ENCODE measurements around the gene STT3B. TPM values are rescaled to one million over a fixed set of nuclear protein-coding genes. Genes with fewer than 3 reads are reported as not detected.

Gene STT3B
- total and polyA plus RNA-seq, 7 donors, result 10.8 to 107 (median 64.1) TPM

GRCh38 chr3:31516757-31517156 lies 16.0 kb upstream of the STT3B start:
- TF ChIP-seq POLR2AphosphoS5 (IDR thresholded peaks at IDR 0.05), result no peak
- TF ChIP-seq EP300 (IDR thresholded peaks at IDR 0.05), result no peak
- no peak for TF ChIP-seq CTCF (IDR thresholded peaks at IDR 0.05)
- TF ChIP-seq POLR2A (IDR thresholded peaks at IDR 0.05), result no peak
- intact Hi-C loops (cut with DNase I), result no loop called here
- no peak for DNase-seq
- no peak overlapping the region for H3K27ac ChIP-seq
- WGBS, 2 donors, result 88 to 92% methylated on average over 3 of the region's 3 CpGs
- H3K9me3 ChIP-seq, result no peaks in the 10 kb centered on the region
- H3K27me3 ChIP-seq, result no peaks in the 10 kb centered on the region
- H3K36me3 ChIP-seq, result no peaks in the 10 kb centered on the region
- no peaks in the 10 kb centered on the region for H3K4me1 ChIP-seq
- no peak overlapping the region for H3K4me3 ChIP-seq

GRCh38 chr3:31521468-31521867 lies 11.3 kb upstream of the STT3B start:
- H3K27ac ChIP-seq, result no peak overlapping the region
- H3K27me3 ChIP-seq, result no peaks in the 10 kb centered on the region
- H3K4me1 ChIP-seq, result no peaks in the 10 kb centered on the region
- 97 to 98% methylated on average over 2 of the region's 2 CpGs for WGBS, 2 donors
- TF ChIP-seq EP300 (IDR thresholded peaks at IDR 0.05), result no peak
- TF ChIP-seq CTCF (IDR thresholded peaks at IDR 0.05), result no peak
- no peak for TF ChIP-seq POLR2AphosphoS5 (IDR thresholded peaks at IDR 0.05)
- no peak for TF ChIP-seq POLR2A (IDR thresholded peaks at IDR 0.05)
- no peak overlapping the region for H3K4me3 ChIP-seq
- no peak for DNase-seq
- intact Hi-C loops (cut with DNase I), result no loop called here
- H3K36me3 ChIP-seq, result no peaks in the 10 kb centered on the region
- no peaks in the 10 kb centered on the region for H3K9me3 ChIP-seq

GRCh38 chr3:31522152-31522551 lies 10.6 kb upstream of the STT3B start:
- Histone ChIP-seq H3K4me3 (no peak overlapping the region), H3K4me1 (no peaks in the 10 kb centered on the region), H3K27me3 (no peaks in the 10 kb centered on the region), H3K36me3 (no peaks in the 10 kb centered on the region), H3K27ac (no peak overlapping the region), H3K9me3 (no peaks in the 10 kb centered on the region)
- TF ChIP-seq CTCF (IDR thresholded peaks at IDR 0.05), result no peak
- no peak for TF ChIP-seq POLR2AphosphoS5 (IDR thresholded peaks at IDR 0.05)
- WGBS, 2 donors, result 35 to 80% methylated on average over 1 of the region's 1 CpG
- no peak for DNase-seq
- intact Hi-C loops (cut with DNase I), result no loop called here

- no peaks in the 10 kb centered on the region for H3K27me3 ChIP-seq
- H3K4me1 ChIP-seq, result no peaks in the 10 kb centered on the region
- 96 to 98% methylated on average over 1 of the region's 1 CpG for WGBS, 2 donors
- no peaks in the 10 kb centered on the region for H3K36me3 ChIP-seq
- H3K27ac ChIP-seq, result no peak overlapping the region
- TF ChIP-seq EP300 (IDR thresholded peaks at IDR 0.05), result no peak
- TF ChIP-seq POLR2AphosphoS5 (IDR thresholded peaks at IDR 0.05), result no peak
- no peak for TF ChIP-seq CTCF (IDR thresholded peaks at IDR 0.05)
- no peak for TF ChIP-seq POLR2A (IDR thresholded peaks at IDR 0.05)
- H3K9me3 ChIP-seq, result no peaks in the 10 kb centered on the region
- no peak overlapping the region for H3K4me3 ChIP-seq
- no peak for DNase-seq
- intact Hi-C loops (cut with DNase I), result no loop called here
These were observed 9.2 kb upstream of the STT3B start for GRCh38 chr3:31523543-31523942.

GRCh38 chr3:31525532-31525931 lies 7.2 kb upstream of the STT3B start:
- Histone ChIP-seq H3K27me3 (no peaks in the 10 kb centered on the region), H3K9me3 (no peaks in the 10 kb centered on the region), H3K4me1 (peaks cover 0 to 4% (median 0%) of the 10 kb centered on the region in 4 donors), H3K36me3 (no peaks in the 10 kb centered on the region), H3K27ac (no peak overlapping the region), H3K4me3 (no peak overlapping the region)
- intact Hi-C loops (cut with DNase I), result no loop called here
- no peak for TF ChIP-seq POLR2AphosphoS5 (IDR thresholded peaks at IDR 0.05)
- no peak for TF ChIP-seq EP300 (IDR thresholded peaks at IDR 0.05)
- no peak for TF ChIP-seq CTCF (IDR thresholded peaks at IDR 0.05)
- no peak for TF ChIP-seq POLR2A (IDR thresholded peaks at IDR 0.05)
- DNase-seq, result no peak
